Psoas muscle (tissue), 8 donors: ENCODE measurements around the gene AURKA. TPM values are rescaled to one million over a fixed set of nuclear protein-coding genes. Genes with fewer than 3 reads are reported as not detected.

ENCODE experiments used
- ATAC-seq, 4 donors: fragments of 200-7000 bp; cut with Tn5 transposase; one replicate each; pipeline ENCODE4 v1.9.1; 2020; ENCODE audit warnings: moderate library complexity in 3 of 4, mild to moderate bottlenecking in 2 of 4
- DNase-seq, 2 donors: peaks; one replicate each; pipeline ENCODE4 v3.0.0-alpha.2; 2020
- H3K27ac ChIP-seq: fragments of 200-600 bp; one replicate; pipeline ENCODE4 v1.8.0; 2022
- H3K27me3 ChIP-seq, 3 donors: fragments of 200-600 bp in 1 of 3; one replicate each; pipeline versions ENCODE4 v1.6.1 to v1.8.0; 2013 to 2022; ENCODE audit warnings: low read length in 2 of 3, mild to moderate bottlenecking in 2 of 3, moderate library complexity in 1 of 3; ENCODE audit not compliant: insufficient read depth in 3 of 3
- H3K36me3 ChIP-seq, 2 donors: fragments of 200-600 bp in 1 of 2; one replicate each; pipeline versions ENCODE4 v1.6.1 to v1.8.0; 2013 to 2022; ENCODE audit warnings: low read depth in 1 of 2, mild to moderate bottlenecking in 1 of 2, moderate library complexity in 1 of 2; ENCODE audit not compliant: insufficient read depth in 1 of 2
- H3K4me1 ChIP-seq: fragments of 200-600 bp; one replicate; pipeline ENCODE4 v1.8.0; 2022
- H3K4me3 ChIP-seq: fragments of 200-600 bp; one replicate; pipeline ENCODE4 v1.8.0; 2022; ENCODE audit warnings: mild to moderate bottlenecking
- H3K9me3 ChIP-seq: fragments of 200-600 bp; one replicate; pipeline ENCODE4 v1.8.0; 2022
- WGBS, 3 donors: extraction: QIAGEN DNeasy Blood & Tissue Kit; methylation state at CpG; one replicate each; pipeline versions ENCODE4 v1.1.6 to v1.1.7; 2013; 5-methylcytosine and 5-hydroxymethylcytosine counted together
- intact Hi-C, 2 donors: fragments of 100-400 bp; cut with DNase I; formaldehyde crosslinking; loops; one replicate each; pipeline versions ENCODE4 v1.11.0 to v1.14.2; 2022
- polyA plus RNA-seq, 3 donors: library from polyadenylated mRNA; stranded (reverse); fragments of 200-250 nt; gene quantifications; one replicate each; pipeline ENCODE4 v1.2.3, GENCODE V29; 2013
- total RNA-seq, 4 donors: library from RNA; stranded (reverse); fragmentation: NEBNext Ultra II Directional in 2 of 4; extraction: Animal tissue kit (Norgen Biotek cat#: 25700) in 2 of 4; gene quantifications; one replicate each; pipeline versions ENCODE4 v1.2.1 to v1.2.4, GENCODE V29; 2021 to 2023
- TF ChIP-seq, protein P1 (sequence below): fragments of 200-600 bp; IDR thresholded peaks from one replicate; pipeline ENCODE4 v1.8.0; 2022; ENCODE audit warnings: antibody characterized with exemption
- donor health status: healthy with polysubstance abuse.
- donor health status: DM: no; HTN: no; CAD: no; lungs with moderate emphysema.
- donor health status: Bipolar disorder and iron deficiency.
- donor health status: healthy.
- donor health status: DM: yes; HTN: yes; CAD: no.
- donor health status: DM: no; HTN: no; CAD: no.
- donor health status: DM: no; HTN: no; CAD: no.
- donor health status: DM: yes; HTN: yes; CAD: no.

AURKA gene
- total and polyA plus RNA-seq, 7 donors = 2.9 to 20.3 (median 7.5) TPM

DNA sequence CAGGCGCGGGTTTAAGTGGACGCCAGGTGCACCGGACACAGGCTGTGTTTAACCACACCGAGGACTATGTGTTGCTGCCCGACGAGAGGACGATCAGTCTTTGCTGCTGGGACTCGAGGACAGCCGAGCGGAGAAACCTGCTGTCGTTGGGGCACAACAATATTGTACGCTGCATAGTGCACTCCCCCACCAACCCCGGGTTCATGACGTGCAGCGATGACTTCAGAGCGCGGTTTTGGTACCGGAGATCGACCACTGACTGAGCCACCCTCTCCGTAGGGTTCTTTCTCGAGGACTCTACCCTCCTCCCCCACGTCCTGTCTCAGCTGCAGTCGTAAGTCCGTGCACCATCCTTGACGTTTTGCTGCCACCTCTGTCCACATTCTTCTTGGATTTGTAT, 11.4 kb upstream of the AURKA start:
- no peaks in the 10 kb centered on the region for H3K9me3 ChIP-seq
- H3K36me3 ChIP-seq = peaks cover 11 to 98% of the 10 kb centered on the region in 2 donors
- no peak overlapping the region for H3K27ac ChIP-seq
- no peaks in the 10 kb centered on the region for H3K4me1 ChIP-seq
- H3K27me3 ChIP-seq = no peaks in the 10 kb centered on the region
- no peak for DNase-seq
- TF ChIP-seq, protein P1, sequence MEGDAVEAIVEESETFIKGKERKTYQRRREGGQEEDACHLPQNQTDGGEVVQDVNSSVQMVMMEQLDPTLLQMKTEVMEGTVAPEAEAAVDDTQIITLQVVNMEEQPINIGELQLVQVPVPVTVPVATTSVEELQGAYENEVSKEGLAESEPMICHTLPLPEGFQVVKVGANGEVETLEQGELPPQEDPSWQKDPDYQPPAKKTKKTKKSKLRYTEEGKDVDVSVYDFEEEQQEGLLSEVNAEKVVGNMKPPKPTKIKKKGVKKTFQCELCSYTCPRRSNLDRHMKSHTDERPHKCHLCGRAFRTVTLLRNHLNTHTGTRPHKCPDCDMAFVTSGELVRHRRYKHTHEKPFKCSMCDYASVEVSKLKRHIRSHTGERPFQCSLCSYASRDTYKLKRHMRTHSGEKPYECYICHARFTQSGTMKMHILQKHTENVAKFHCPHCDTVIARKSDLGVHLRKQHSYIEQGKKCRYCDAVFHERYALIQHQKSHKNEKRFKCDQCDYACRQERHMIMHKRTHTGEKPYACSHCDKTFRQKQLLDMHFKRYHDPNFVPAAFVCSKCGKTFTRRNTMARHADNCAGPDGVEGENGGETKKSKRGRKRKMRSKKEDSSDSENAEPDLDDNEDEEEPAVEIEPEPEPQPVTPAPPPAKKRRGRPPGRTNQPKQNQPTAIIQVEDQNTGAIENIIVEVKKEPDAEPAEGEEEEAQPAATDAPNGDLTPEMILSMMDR = no peak
- ATAC-seq = no peak
- H3K4me3 ChIP-seq = no peak overlapping the region
- 91 to 95% (median 94%) methylated on average over 26 of the region's 26 CpGs for WGBS, 3 donors
- intact Hi-C loops = no loop called here

- DNase-seq (no peak), ATAC-seq (no peak)
- no peak overlapping the region for H3K27ac ChIP-seq
- intact Hi-C loops = no loop called here
- H3K36me3 ChIP-seq = peaks cover 15 to 99% of the 10 kb centered on the region in 2 donors
- no peaks in the 10 kb centered on the region for H3K9me3 ChIP-seq
- H3K4me1 ChIP-seq = peaks cover 3% of the 10 kb centered on the region
- H3K4me3 ChIP-seq = no peak overlapping the region
- TF ChIP-seq, protein P1 = peak; percentile 68
- H3K27me3 ChIP-seq = no peaks in the 10 kb centered on the region
Measured at GRCh38 chr20:56400001-56400640, 8.1 kb upstream of the AURKA start.

DNA sequence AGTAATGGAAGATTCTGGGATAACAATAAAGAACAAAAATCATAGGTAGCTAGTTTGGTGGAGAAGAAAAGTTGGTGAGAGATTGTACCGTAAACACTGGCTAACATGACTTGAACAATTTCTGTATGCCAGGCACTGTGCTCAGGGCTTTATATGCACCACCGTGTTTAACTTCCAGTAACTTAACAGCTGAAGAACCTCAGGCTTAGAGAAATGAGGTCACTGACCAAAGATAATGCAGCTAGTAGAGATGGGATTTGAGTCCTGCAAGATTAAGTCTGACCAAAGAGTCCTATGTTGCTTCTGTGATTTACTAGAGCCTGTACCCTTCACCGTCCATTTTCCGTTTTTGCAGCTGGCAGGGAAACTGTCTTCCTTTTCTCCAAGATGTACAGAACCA, 3.2 kb upstream of the AURKA start:
- Histone ChIP-seq H3K4me3 (no peak overlapping the region), H3K4me1 (peaks cover 26% of the 10 kb centered on the region), H3K9me3 (no peaks in the 10 kb centered on the region), H3K36me3 (peaks cover 15 to 49% of the 10 kb centered on the region in 2 donors), H3K27ac (peak overlapping the region; percentile 49), H3K27me3 (no peaks in the 10 kb centered on the region)
- whole genome bisulfite sequencing, 3 donors = 60 to 68% (median 67%) methylated on average over 4 of the region's 4 CpGs
- TF ChIP-seq, protein P1 = no peak
- intact Hi-C loops = no loop called here
- no peak for DNase-seq
- ATAC-seq = no peak

DNA sequence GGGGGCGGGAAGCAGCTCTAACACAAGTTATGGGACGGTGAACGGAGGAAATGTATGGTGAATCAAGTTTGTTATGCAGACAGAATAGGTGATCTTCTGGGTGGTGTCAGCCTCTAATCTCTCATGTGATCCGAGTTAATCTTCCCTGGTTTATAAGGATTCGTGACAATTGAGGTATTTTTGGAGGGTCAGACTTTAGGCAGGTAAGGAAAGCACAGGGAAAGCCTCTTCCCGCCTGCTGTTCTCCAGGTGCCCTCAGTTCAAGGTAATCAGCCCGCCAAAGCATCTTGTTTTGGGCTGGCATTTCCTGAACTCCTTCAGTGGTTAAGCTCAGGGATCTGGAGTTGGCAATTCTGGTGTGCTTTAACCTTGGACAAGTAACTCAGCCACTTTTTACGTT, 1.6 kb upstream of the AURKA start:
- Histone ChIP-seq H3K9me3 (no peaks in the 10 kb centered on the region), H3K36me3 (peaks cover 9 to 34% of the 10 kb centered on the region in 2 donors), H3K27me3 (no peaks in the 10 kb centered on the region), H3K4me3 (peak overlapping the region; percentile 90), H3K4me1 (peaks cover 26% of the 10 kb centered on the region), H3K27ac (no peak overlapping the region)
- intact Hi-C loops = loop anchor here in 1 of 2 donors (2.0 to 5.0 kb wide), 2 partner anchors 36 to 75 kb away; partner anchors contain the start of genes FAM210B and RTF2
- TF ChIP-seq, protein P1 = no peak
- DNase-seq = no peak
- no peak for ATAC-seq
- WGBS, 3 donors = 64 to 76% (median 68%) methylated on average over 8 of the region's 8 CpGs
